Brain microvascular endothelial cell (primary cell): Measurements from ENCODE around the gene ACTG2.

ENCODE experiments used
- DNase-seq: peaks from one replicate; pipeline ENCODE4 v3.0.0-alpha.2; 2020
- H3K27ac ChIP-seq: fragments of 250-450 bp; sonication (Bioruptor Pico); 2 replicates; pipeline ENCODE4 v1.5.1; 2020; ENCODE audit warnings: mild to moderate bottlenecking, moderate library complexity
- H3K27me3 ChIP-seq: fragments of 250-450 bp; sonication (Bioruptor Pico); replicated peaks from 2 replicates; pipeline ENCODE4 v1.5.1; 2020; ENCODE audit warnings: mild to moderate bottlenecking
- H3K36me3 ChIP-seq: fragments of 250-450 bp; sonication (Bioruptor Pico); replicated peaks from 2 replicates; pipeline ENCODE4 v1.5.1; 2020; ENCODE audit warnings: mild to moderate bottlenecking
- H3K4me3 ChIP-seq: 2 replicates; pipeline ENCODE4 v1.5.1; 2011; ENCODE audit warnings: low read depth, mild to moderate bottlenecking, control low read depth, low read length, moderate library complexity
- in situ Hi-C: cut with HindIII; loops from 2 replicates; pipeline ENCODE4 v1.10.0; 2017; ENCODE audit warnings: low sequenced_read_pairs, low pct_ligation_motif_present
- TF ChIP-seq, protein P1 (sequence below): IDR thresholded peaks from 2 replicates; pipeline ENCODE4 v1.5.1; 2011; ENCODE audit warnings: low read depth, mild to moderate bottlenecking, moderate library complexity, low read length, control low read depth, inconsistent platforms; ENCODE audit errors: missing control alignments

ACTG2 gene

DNA sequence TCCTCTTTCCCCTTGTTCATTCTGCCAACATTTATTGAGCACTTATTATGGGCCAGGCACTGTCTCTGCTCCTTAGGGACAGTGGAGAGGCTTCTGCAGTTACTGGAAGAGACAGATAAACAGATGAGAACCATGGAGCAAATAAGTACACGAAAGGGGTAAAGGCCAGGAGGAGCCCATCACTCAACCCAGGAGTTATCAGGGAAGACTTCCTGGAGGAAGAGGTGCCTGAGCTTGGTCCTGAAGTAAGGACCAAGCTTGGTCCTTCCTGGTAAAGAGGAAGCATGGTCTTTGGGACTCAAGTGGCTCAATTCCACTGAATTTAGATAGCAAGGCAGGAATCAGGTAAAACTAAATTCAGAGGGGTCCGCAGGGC lies 1.7 kb downstream of the ACTG2 start:
- DNase-seq = no peak
- H3K27me3 ChIP-seq = no peaks in the 10 kb centered on the region
- H3K36me3 ChIP-seq = no peaks in the 10 kb centered on the region
- in situ Hi-C loops = no loop called here
- TF ChIP-seq, protein P1, sequence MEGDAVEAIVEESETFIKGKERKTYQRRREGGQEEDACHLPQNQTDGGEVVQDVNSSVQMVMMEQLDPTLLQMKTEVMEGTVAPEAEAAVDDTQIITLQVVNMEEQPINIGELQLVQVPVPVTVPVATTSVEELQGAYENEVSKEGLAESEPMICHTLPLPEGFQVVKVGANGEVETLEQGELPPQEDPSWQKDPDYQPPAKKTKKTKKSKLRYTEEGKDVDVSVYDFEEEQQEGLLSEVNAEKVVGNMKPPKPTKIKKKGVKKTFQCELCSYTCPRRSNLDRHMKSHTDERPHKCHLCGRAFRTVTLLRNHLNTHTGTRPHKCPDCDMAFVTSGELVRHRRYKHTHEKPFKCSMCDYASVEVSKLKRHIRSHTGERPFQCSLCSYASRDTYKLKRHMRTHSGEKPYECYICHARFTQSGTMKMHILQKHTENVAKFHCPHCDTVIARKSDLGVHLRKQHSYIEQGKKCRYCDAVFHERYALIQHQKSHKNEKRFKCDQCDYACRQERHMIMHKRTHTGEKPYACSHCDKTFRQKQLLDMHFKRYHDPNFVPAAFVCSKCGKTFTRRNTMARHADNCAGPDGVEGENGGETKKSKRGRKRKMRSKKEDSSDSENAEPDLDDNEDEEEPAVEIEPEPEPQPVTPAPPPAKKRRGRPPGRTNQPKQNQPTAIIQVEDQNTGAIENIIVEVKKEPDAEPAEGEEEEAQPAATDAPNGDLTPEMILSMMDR = no peak
- H3K4me3 ChIP-seq = no peak overlapping the region
- no peak overlapping the region for H3K27ac ChIP-seq

GRCh38 chr2:73894877-73895276 lies 2.1 kb downstream of the ACTG2 start:
- in situ Hi-C loops = no loop called here
- DNase-seq = no peak
- TF ChIP-seq, protein P1 = no peak

GRCh38 chr2:73895473-73895872 lies 2.7 kb downstream of the ACTG2 start:
- Histone ChIP-seq H3K36me3 (no peaks in the 10 kb centered on the region), H3K27me3 (no peaks in the 10 kb centered on the region), H3K27ac (no peak overlapping the region), H3K4me3 (no peak overlapping the region)
- TF ChIP-seq, protein P1 = no peak
- in situ Hi-C loops = no loop called here
- no peak for DNase-seq

More at GRCh38 chr2:73894877-73895276, 2.1 kb downstream of the ACTG2 start:
- Histone ChIP-seq H3K4me3 (no peak overlapping the region), H3K27ac (no peak overlapping the region), H3K36me3 (no peaks in the 10 kb centered on the region), H3K27me3 (no peaks in the 10 kb centered on the region)

GRCh38 chr2:73896362-73897239 lies 3.8 kb downstream of the ACTG2 start:
- H3K36me3 ChIP-seq = no peaks in the 10 kb centered on the region
- DNase-seq = peak; percentile 87
- TF ChIP-seq, protein P1 = no peak
- H3K27ac ChIP-seq = no peak overlapping the region
- in situ Hi-C loops = no loop called here
- no peaks in the 10 kb centered on the region for H3K27me3 ChIP-seq
- H3K4me3 ChIP-seq = no peak overlapping the region

- in situ Hi-C loops = no loop called here
- Histone ChIP-seq H3K27ac (no peak overlapping the region), H3K4me3 (no peak overlapping the region), H3K36me3 (no peaks in the 10 kb centered on the region), H3K27me3 (no peaks in the 10 kb centered on the region)
- DNase-seq = no peak
- TF ChIP-seq, protein P1 = no peak
Observed at GRCh38 chr2:73897240-73897583, 4.4 kb downstream of the ACTG2 start.

GRCh38 chr2:73897934-73898333 lies 5.1 kb downstream of the ACTG2 start:
- Histone ChIP-seq H3K4me3 (no peak overlapping the region), H3K27ac (no peak overlapping the region), H3K27me3 (no peaks in the 10 kb centered on the region), H3K36me3 (no peaks in the 10 kb centered on the region)
- no peak for DNase-seq
- TF ChIP-seq, protein P1 = no peak
- in situ Hi-C loops = no loop called here
